Measurements from ENCODE around the gene RPEL1. TPM values are rescaled to one million over a fixed set of nuclear protein-coding genes. Genes with fewer than 3 reads are reported as not detected.
A peak's percentile ranks its signal among the peaks of the same experiment; 100 is the strongest.
"Not testable (repeated sequence)": the region's sequence is repeated elsewhere in the genome, so short reads cannot be mapped to it uniquely, and the experiment has no call there.

RPEL1 gene
- total RNA-seq, 1 donor from 2014 or later: not detected

DNA sequence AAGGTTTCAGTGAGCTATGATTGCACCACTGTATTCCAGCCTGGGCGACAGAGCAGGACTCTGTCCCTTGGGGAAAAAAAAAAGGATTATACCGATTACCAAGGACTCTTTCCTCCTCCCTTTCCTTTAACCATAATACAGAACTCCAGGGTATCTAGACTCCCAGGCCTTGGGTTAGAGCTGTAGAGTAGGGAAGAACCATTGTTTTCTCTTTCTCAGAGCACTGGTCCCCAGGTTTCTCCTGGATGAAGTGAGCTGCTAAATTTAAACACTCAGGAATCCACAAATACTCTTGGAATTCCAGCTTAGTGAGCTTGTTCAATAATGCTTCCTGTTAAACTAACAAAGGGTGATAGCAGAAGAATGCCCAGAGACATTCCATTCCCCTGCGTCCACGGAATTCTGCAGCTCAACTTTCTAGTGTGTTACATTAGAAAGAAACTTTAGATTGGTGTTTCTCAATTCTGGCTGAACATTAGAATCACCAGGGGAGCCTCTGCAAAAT is 14.6 kb upstream of the RPEL1 start:
- ATAC-seq: peak; percentile 58
- intact Hi-C loops (cut with DNase I): loop anchor here (2.0 to 10.0 kb wide), 2 partner anchors 38 to 486 kb away; partner anchors contain the start of genes NT5C2 and WBP1L
- no peak for DNase-seq (ENCODE audit: missing footprints)

DNA sequence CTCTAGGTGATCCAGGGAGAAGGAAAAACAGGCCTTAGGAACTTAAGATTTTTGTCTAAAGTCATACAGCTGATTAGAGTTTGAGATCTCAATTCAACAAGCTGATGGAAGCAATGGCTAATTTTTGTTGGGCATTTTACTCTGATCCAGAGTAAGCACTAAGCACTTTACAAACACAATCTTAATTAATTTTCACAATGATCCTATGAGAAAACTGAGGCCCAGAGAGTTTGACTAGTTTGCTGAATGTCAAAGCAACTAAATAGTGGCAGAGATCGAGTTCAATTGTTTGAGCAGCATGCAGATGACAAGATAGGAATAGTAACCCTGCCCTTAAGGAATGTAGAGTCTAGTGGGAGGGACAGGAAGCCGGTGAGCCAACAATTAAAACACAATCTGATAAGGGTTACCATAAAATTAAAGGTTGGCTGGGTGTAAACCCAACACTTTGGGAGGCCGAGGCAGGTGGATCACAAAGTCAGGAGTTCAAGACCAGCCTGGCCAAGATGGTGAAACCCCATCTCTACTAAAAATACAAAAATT is 13.5 kb upstream of the RPEL1 start:
- intact Hi-C loops (cut with DNase I): loop anchor here (10.0 kb wide), 1 partner anchor 487 kb away; the partner anchor contains the start of gene WBP1L
- no peak for ATAC-seq
- no peak for DNase-seq (ENCODE audit: missing footprints)

DNA sequence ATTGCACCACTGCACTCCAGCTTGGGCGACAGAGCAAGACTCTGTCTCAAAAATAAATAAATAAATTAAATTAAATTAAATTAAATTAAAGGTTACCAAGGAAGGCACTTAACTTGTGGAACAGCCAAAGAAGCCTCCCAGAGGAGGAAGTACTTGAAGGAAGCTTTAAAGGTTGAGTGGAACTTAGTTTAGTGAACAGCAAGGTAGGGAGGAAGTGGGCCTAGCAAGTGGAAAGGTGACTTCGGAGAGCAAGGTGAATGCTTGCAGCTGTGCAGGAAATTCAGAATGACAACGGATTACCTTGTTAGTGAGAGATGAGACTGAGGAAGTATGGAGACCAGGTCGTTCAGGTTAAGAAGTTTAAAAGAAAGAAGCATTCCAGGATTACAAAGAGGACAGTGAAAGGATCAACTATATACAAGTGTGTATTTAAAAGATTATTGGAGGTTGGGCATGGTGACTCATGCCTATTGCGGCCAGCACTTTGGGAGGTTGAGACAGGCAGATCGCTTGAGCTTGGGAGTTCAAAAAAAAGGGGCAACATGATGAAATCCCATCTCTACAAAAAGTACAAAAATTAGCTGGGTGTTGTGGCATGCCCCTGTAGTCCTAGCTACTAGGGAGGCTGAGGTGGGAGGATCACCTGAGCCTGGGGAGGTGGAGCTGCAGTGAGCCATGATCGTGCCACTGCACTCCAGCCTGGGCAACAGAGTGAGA is 12.8 kb upstream of the RPEL1 start:
- intact Hi-C loops (cut with DNase I): loop anchor here (10.0 kb wide), 1 partner anchor 488 kb away; the partner anchor contains the start of gene WBP1L
- ATAC-seq: no peak

DNA sequence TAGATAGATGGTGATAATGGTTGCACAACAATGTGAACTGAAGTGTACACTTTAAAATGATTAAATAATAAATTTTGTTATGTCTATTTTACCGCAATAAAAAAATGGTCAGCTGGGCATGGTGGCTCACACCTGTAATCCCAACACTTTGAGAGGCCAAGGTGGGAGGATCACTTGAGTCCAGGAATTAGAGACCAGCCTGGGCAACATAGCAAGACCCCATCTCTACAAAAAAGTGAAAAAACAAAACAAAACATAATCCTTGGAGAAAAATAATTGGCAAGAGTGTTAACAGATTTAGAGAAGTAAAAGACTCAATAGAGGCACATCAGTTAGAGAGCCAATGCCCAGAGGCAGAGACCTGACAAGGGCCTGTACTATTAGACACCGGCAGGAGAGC is 9.9 kb upstream of the RPEL1 start:
- ATAC-seq (no peak), DNase-seq (ENCODE audit: missing footprints) (no peak)
- intact Hi-C loops (cut with DNase I): loop anchor here (10.0 kb wide), 1 partner anchor 491 kb away; the partner anchor contains the start of gene WBP1L

More for the DNA sequence above, 12.8 kb upstream of the RPEL1 start:
- DNase-seq (ENCODE audit: missing footprints): no peak

DNA sequence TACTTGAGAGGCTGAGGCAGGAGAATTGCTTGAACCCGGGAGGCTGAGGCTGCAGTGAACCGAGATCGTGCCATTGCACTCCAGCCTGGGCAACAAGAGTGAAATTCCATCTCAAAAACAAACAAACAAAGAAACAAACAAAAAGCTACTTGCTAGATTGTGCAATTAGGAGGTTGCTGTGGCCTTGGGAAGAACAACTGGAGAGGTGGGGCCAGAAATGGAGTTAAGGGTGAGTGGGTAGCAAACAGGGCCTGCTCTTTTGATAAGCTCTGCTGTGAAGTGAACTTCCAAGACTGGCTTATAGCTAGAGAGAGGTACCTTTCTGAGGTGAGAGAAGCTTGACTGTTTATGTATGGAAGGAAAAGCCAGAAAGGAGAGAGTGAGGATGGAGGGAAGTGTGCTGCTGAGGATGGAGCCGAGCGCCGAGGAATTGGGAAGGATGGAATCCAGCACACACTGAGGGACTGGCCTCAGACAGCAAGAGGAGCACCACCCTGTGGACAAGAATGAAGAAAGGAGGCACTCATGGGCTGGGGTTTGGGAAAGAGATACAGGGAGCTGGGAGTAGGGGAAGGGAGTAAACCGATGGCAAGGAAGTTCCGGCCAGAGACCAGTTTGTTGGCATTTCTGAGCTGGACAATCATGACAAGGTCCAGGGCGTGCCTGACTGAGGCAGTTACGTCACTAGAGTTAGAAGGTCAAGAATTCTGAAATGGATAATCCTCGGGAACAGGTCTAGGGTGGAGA is 7.0 kb upstream of the RPEL1 start:
- intact Hi-C loops (cut with DNase I): loop anchor here (10.0 kb wide), 1 partner anchor 494 kb away; the partner anchor contains the start of gene WBP1L
- ATAC-seq (peak; percentile 83), DNase-seq (ENCODE audit: missing footprints) (no peak)

DNA sequence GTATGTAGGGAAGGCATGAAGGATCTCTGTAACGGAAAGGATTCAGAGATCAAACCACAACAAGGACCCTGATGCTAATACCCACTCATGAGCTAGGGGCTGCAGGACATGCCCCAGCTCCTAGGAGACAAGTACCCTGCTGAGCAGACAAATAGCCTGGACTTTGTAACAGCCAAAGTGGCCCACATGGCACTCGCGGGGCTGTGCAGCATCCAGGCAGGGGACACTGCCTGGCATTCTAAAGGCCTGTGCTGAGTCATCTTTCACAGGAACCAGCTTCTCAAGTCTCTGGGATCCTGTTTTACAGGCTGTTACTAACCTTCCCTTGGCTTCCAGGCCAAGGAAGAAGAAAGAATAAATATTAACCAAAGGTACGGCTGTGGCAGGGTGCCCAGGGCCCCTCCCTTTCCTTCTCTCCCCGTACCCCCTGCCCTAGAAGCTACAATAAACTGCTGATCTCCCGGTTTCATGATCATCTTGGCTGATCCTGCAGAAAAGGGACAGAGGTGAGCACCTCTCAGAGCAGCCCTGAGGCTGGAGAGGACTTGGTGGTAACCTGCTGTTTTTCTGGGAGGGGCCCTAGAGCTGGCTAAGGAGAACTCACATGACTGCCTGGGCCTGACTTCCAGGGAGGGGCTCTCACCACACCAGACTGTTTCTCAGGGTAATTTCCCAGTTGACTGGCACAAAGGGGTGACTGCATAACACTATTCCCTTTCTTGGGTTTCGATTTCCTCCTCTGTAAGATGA is 4.2 kb upstream of the RPEL1 start:
- no peak for DNase-seq (ENCODE audit: missing footprints)
- intact Hi-C loops (cut with DNase I): loop anchor here (5.0 to 10.0 kb wide), 4 partner anchors 139 to 517 kb away; partner anchors contain the start of gene CYP17A1
- ATAC-seq: no peak

DNA sequence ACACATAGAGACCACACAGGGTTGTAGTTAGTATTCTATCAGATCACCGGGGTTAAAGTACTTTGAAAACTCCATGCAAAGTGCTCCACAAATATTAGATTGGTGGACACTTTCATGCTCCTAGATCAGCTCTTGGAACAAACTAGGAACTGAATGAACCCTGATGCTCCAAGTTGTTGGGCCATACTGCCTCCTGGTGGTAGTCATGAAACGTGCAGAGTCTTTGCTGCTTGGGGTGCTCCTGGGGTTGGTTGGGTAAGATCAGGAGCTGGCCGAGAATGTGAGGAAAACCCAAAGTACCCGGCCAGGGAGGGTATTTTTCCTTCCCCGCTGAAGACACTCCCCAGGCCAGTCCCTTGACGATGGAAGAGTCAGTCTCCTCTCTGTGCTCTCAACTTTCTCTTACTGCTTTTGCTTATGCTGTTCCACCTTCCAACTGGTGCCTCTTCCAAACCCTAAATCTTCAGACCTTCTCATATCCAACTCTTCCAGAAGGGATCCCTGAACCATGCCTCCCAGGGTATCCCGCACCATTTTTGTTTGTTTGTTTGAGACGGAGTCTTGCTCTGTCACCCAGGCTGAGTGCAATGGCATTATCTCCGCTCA is 918 bp upstream of the RPEL1 start:
- peak; percentile 71 for DNase-seq (ENCODE audit: missing footprints)
- peak; percentile 91 for ATAC-seq
- intact Hi-C loops (cut with DNase I): loop anchor here (1.0 to 10.0 kb wide), 5 partner anchors 142 to 520 kb away; partner anchors contain the start of gene CYP17A1

DNA sequence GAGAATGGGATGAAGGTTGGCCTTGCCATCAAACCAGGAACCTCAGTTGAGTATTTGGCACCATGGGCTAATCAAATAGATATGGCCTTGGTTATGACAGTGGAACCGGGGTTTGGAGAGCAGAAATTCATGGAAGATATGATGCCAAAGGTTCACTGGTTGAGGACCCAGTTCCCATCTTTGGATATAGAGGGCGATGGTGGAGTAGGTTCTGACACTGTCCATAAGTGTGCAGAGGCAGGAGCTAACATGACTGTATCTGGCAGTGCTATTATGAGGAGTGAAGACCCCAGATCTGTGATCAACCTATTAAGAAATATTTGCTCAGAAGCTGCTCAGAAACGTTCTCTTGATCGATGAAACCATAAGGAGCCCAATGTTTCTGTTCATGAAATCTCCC is 637 bp downstream of the RPEL1 start:
- no peak for DNase-seq (ENCODE audit: missing footprints)
- ATAC-seq: no peak
- intact Hi-C loops (cut with DNase I): loop anchor here (10.0 kb wide), 1 partner anchor 522 kb away; no protein-coding TSS in a partner anchor

DNA sequence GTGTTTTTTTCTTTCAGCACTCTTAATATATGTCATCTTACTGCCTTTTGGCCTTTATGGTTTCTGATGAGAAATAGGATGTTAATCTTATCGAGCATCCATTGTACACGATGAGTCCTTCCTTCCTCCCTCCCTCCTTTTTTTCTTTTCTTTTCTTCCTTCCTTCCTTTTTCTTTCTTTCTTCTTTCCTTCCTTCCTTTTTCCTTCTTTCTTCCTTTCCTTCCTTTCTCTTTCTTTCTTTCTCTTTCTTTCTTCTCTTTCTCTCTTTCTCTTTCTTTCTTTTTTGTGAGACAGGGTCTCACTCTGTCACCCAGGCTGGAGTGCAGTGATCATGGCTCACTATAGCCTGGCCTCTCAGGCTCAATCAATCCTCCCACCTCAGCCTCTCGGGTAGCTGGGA is 8.4 kb downstream of the RPEL1 start:
- DNase-seq (ENCODE audit: missing footprints) (no peak), ATAC-seq (no peak)
- intact Hi-C loops (cut with DNase I): no loop called here

DNA sequence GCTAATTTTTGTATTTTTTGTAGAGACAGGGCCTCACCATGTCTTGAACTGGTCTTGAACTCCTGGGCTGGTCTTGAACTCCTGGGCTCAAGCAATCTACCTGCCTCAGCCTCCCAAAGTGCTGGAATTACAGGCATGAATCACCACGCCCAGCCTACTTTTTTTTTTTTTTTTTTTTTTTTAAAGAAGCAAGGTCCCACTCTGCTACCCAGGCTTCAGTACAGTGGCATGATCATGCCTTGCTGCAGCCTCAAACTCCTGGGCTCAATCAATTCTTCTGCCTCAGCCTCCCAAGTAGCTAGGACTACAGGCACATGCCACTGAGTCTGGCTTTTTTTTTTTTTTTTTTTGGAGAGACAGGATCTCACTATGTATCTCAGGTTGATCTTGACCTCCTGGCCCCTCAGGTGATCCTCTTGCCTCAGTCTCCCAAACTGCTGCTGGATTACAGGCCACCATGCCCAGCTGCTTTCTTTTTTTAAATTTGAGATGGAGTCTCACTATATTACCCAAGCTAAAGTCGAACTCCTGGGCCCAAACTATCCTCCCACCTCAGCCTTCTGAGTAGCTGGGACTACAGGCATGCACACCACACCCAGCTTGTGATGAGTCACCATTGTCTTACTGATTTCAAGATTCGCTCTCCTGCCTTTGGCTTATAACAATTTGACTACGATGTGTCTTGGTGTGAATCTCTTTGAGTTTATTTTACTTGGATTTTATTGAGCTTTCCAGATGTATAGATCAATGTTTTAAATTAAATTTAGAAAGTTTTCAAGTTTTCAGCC is 9.0 kb downstream of the RPEL1 start:
- intact Hi-C loops (cut with DNase I): no loop called here
- no peak for ATAC-seq
- no peak for DNase-seq (ENCODE audit: missing footprints)

DNA sequence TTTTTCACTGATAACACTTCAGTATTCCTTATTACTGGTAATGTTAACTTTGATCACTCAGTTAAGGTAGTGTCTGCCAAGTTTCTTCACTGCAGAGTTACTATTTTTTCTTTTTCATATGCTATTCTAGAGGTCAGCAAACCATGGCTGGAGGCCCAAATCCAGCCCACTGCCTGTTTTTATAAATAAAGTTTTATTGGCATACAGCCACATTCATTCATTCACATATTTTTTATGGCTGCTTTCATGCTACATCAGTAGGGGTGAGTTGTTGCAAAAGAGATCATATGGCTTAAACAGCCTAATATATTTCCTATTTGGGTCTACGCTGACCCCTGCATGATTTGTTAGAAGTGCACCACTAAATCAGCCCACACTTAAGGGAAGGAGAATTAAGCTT is 10.9 kb downstream of the RPEL1 start:
- ATAC-seq (no peak), DNase-seq (ENCODE audit: missing footprints) (no peak)
- intact Hi-C loops (cut with DNase I): no loop called here

DNA sequence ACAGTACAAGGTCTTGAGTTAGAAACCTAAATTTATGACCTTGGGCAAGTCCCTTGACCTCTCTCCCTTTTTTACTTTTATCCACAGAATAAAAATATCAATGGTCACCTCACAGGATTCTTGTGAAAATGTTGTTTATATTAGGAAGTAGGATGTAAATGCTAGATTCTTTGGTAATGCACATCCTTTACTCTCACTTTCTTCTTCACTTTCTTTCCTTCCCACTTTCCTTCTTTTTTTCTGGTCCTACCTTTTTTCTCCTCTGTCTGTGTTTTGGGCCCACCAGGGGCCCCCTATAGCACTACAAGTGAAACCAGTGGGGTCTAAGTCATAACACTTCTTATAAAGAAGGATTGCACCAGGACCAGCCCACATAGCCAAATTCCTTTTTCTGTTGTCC is 12.1 kb downstream of the RPEL1 start:
- ATAC-seq: no peak
- DNase-seq (ENCODE audit: missing footprints): no peak
- intact Hi-C loops (cut with DNase I): no loop called here

DNA sequence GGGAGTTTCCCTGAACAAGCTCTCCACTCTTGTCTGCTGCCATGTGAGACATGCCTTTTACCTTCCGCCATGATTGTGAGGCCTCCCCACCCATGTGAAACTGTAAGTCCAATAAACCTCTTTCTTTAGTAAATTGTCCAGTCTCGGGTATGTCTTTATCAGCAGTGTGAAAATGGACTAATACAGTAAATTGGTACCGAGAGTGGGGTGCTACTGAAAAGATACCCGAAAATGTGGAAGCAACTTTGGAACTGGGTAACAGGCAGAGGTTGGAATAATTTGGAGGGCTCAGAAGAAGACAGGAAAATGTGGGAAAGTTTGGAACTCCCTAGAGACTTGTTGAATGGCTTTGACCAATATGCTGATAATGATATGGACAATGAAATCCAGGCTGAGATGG is 13.2 kb downstream of the RPEL1 start:
- intact Hi-C loops (cut with DNase I); DNase-seq (ENCODE audit: missing footprints); ATAC-seq: not testable (repeated sequence)

DNA sequence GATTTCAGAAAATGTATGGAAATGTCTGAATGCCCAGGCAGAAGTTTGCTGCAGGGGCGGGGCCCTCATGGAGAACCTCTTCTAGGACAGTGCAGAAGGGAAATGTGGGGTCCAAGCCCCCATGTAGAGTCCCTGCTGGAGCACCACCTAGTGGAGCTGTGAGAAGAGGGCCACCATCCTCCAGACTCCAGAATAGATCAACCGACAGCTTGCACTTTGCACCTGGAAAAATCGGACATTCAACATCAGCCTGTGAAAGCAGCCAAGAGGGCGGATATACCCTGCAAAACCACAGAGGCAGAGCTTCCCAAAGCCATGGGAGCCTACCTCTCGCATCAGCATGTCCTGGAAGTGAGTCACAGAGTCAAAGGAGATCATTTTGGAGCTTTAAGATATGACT is 14.3 kb downstream of the RPEL1 start:
- no peak for DNase-seq (ENCODE audit: missing footprints)
- intact Hi-C loops (cut with DNase I): no loop called here
- ATAC-seq: no peak

DNA sequence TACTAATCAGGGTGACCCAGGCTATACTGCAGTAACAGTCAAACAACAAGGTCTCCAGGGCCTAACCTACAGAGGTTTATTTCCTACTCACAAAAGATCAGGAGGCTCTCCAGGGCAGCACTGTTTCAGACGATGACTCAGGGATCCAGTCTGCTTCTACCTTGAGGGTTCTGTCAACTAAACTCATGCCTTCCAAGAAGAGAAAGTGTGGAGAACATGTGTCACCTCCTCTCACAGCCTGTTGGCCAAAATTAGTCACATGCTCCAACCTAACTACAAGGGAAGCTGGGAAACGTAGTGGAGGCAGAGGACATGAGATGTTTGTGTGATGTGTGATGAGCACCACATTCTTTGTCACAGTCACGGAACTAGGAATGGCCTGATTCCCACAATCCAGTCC is 16.5 kb downstream of the RPEL1 start:
- no peak for DNase-seq (ENCODE audit: missing footprints)
- no peak for ATAC-seq
- intact Hi-C loops (cut with DNase I): no loop called here

DNA sequence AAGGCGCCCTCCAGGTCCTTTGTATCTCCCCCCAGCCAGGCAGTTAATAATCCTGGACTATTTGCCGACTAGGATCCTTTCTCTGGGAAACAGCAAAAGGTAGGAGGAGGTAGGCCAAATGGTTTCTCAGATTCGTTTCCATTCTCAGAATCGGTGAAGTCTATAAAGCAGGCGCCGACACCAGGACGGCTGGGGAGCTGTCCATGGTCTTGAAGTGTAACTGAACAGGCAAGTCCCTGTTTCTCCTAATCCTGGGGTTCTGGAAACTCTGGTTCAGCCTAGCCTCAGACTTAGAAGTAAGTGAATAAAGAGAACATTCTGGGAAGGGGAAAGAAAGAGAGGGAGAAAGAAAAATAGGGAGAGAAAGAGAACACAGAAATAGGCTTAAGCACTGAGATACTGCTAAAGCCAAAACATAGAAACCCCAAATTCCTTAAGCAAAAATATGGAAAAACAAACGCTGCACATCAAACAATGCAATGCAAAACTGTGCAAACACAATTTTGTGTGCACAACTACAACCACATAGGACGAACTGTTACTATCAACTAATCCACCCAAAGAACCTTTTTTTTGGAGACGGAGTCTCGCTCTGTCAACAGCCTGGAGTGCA is 20.1 kb downstream of the RPEL1 start:
- ATAC-seq (no peak), DNase-seq (ENCODE audit: missing footprints) (no peak)
- intact Hi-C loops (cut with DNase I): no loop called here

DNA sequence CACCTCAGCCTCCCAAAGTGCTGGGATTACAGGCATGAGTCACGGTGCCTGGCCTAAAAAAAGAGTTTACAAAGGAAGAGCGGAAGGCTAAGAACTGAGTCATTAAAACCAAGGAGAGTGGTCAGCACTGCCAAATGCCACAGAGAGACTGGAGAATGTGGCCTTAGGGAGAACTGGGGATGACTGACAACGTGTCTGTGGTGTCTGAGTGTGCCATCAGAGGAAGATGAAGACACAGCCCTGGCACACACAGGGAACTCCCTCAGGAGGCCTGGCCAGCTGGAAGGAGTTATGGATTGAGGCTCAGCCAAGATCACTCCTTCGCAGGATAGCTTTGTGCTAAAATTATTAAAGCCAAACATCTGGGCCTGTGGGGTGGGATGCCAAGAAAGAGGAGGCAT is 27.4 kb downstream of the RPEL1 start:
- ATAC-seq (peak; percentile 50), DNase-seq (ENCODE audit: missing footprints) (no peak)
- intact Hi-C loops (cut with DNase I): no loop called here
